Activated T-helper 1 cell treated with anti-CD3 and anti-CD28 coated beads, Interleukin-2, amount 50 U/mL, for 16 hours (primary cell): ENCODE results near the gene ARMC3.
A peak's percentile ranks its signal among the peaks of the same experiment; 100 is the strongest.

ENCODE experiments used
- DNase-seq, 2 donors: peaks; one replicate each; pipeline ENCODE4 v3.0.0-alpha.2; 2020; ENCODE audit warnings: low read depth in 1 of 2, low spot score in 1 of 2

ARMC3 gene

GRCh38 chr10:22988581-22989360 is 60.9 kb downstream of the ARMC3 start:
- DNase-seq = peak; percentile 16 to 48

GRCh38 chr10:22990443-22990842 is 62.6 kb downstream of the ARMC3 start:
- DNase-seq = no peak

GRCh38 chr10:22992075-22992474 is 64.2 kb downstream of the ARMC3 start:
- no peak for DNase-seq

GRCh38 chr10:22992621-22993020 is 64.8 kb downstream of the ARMC3 start:
- DNase-seq = no peak

- no peak for DNase-seq
These were observed 65.5 kb downstream of the ARMC3 start for GRCh38 chr10:22993314-22993713.

- no peak for DNase-seq
These were observed 69.2 kb downstream of the ARMC3 start for GRCh38 chr10:22997096-22997495.

GRCh38 chr10:22998091-22998490 is 70.2 kb downstream of the ARMC3 start:
- no peak for DNase-seq

GRCh38 chr10:22999942-23000341 is 72.1 kb downstream of the ARMC3 start:
- no peak for DNase-seq

- DNase-seq = no peak
These were observed 74.2 kb downstream of the ARMC3 start for GRCh38 chr10:23001901-23002516.

- no peak for DNase-seq
These were observed 77.3 kb downstream of the ARMC3 start for GRCh38 chr10:23005150-23005549.

GRCh38 chr10:23013581-23014335 is 85.9 kb downstream of the ARMC3 start:
- DNase-seq = no peak

- DNase-seq = no peak
These were observed 87.3 kb downstream of the ARMC3 start for GRCh38 chr10:23015021-23015707.

GRCh38 chr10:23016636-23017035 is 88.8 kb downstream of the ARMC3 start:
- DNase-seq = no peak

GRCh38 chr10:23019633-23020032 is 91.8 kb downstream of the ARMC3 start:
- no peak for DNase-seq

GRCh38 chr10:23021430-23021829 is 93.6 kb downstream of the ARMC3 start:
- no peak for DNase-seq

GRCh38 chr10:23024002-23024401 is 96.1 kb downstream of the ARMC3 start:
- no peak for DNase-seq

GRCh38 chr10:23031318-23031717 is 103.5 kb downstream of the ARMC3 start:
- DNase-seq = no peak

- no peak for DNase-seq
These were observed 106.9 kb downstream of the ARMC3 start for GRCh38 chr10:23034790-23035189.

GRCh38 chr10:23035569-23035968 is 107.7 kb downstream of the ARMC3 start:
- no peak for DNase-seq

- no peak for DNase-seq
These were observed 109.3 kb downstream of the ARMC3 start for GRCh38 chr10:23037152-23037551.

GRCh38 chr10:23037561-23037960 is 109.7 kb downstream of the ARMC3 start:
- no peak for DNase-seq

GRCh38 chr10:23038172-23038571 is 110.3 kb downstream of the ARMC3 start:
- DNase-seq = no peak
